Measurements from ENCODE around the gene PCDH18.

DNA sequence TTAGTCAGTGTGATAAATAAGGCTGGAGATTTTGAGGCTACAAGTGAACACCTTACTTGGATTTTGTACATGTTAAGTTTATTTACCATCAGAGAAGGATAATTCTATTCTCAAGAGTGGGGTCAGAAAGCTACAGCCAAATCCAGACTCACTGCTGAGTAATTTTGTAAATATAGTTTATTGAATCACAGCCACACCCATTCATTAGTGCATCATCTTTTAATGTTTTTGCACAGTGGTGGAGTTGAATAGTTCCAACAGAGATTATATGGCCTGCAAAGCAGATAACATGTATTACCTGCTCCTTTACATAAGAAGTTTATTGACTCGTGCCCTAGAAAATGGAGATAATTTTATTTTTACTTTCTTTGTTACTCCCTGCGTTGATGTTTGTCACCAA lies 60.4 kb downstream of the PCDH18 start:
- TF ChIP-seq POLR2A (IDR thresholded peaks at IDR 0.05; ENCODE audit: low read length) (no peak), GATA1 (IDR thresholded peaks at IDR 0.05; ENCODE audit: low read depth, low read length) (no peak)
